ENCODE data around the gene UHMK1.
A peak's percentile ranks its signal among the peaks of the same experiment; 100 is the strongest.
"Not testable (repeated sequence)": the region's sequence is repeated elsewhere in the genome, so short reads cannot be mapped to it uniquely, and the experiment has no call there.

The UHMK1 gene

GRCh38 chr1:162570718-162571117 is 73.1 kb downstream of the UHMK1 start:
- no peak for DNase-seq

GRCh38 chr1:162571121-162571520 is 73.5 kb downstream of the UHMK1 start:
- not testable (repeated sequence) for DNase-seq

- peak; percentile 53 for DNase-seq
These were observed 74.1 kb downstream of the UHMK1 start for GRCh38 chr1:162571696-162572095.

- DNase-seq, result no peak
These were observed 75.5 kb downstream of the UHMK1 start for GRCh38 chr1:162573136-162573535.

GRCh38 chr1:162578071-162578700 is 80.6 kb downstream of the UHMK1 start:
- DNase-seq, result no peak

- DNase-seq, result no peak
These were observed 81.3 kb downstream of the UHMK1 start for GRCh38 chr1:162578936-162579335.

All from NCI-H2029 treated with DMSO at 0.1 percent for 48 hours (cell line).